ENCODE results near the gene OBSCN. TPM values are rescaled to one million over a fixed set of nuclear protein-coding genes. Genes with fewer than 3 reads are reported as not detected.

OBSCN gene
- total and polyA plus RNA-seq, 5 donors, result 144 to 234 (median 188) TPM

- ATAC-seq (no peak), DNase-seq (peak in 1 of 3 donors; percentile 53)
- Histone ChIP-seq H3K4me1 (ENCODE audit: control insufficient read depth, insufficient read depth, low read length) (no peaks in the 10 kb centered on the region), H3K4me3 (ENCODE audit: low read length) (no peak overlapping the region), H3K27me3 (ENCODE audit: control insufficient read depth, insufficient read depth) (no peaks in the 10 kb centered on the region), H3K9me3 (ENCODE audit: control insufficient read depth, low read length) (no peaks in the 10 kb centered on the region), H3K27ac (ENCODE audit: low read length) (no peak overlapping the region)
- 94% methylated on average over 47 of the region's 47 CpGs for WGBS
- intact Hi-C loops (cut with DNase I), result no loop called here
Measured at GRCh38 chr1:228316589-228317387, 108.9 kb downstream of the OBSCN start.

- intact Hi-C loops (cut with DNase I), result no loop called here
- peak in 1 of 3 donors; percentile 36 for DNase-seq
- no peaks in the 10 kb centered on the region for H3K27me3 ChIP-seq (ENCODE audit: control insufficient read depth, insufficient read depth)
- no peaks in the 10 kb centered on the region for H3K4me1 ChIP-seq (ENCODE audit: control insufficient read depth, insufficient read depth, low read length)
- H3K9me3 ChIP-seq (ENCODE audit: control insufficient read depth, low read length), result no peaks in the 10 kb centered on the region
- no peak overlapping the region for H3K27ac ChIP-seq (ENCODE audit: low read length)
- no peak for ATAC-seq
- 92% methylated on average over 14 of the region's 14 CpGs for WGBS
- no peak overlapping the region for H3K4me3 ChIP-seq (ENCODE audit: low read length)
Measured at GRCh38 chr1:228317411-228317828, 109.6 kb downstream of the OBSCN start.

GRCh38 chr1:228317891-228318810 is 110.3 kb downstream of the OBSCN start:
- no peaks in the 10 kb centered on the region for H3K9me3 ChIP-seq (ENCODE audit: control insufficient read depth, low read length)
- H3K4me1 ChIP-seq (ENCODE audit: control insufficient read depth, insufficient read depth, low read length), result no peaks in the 10 kb centered on the region
- no peak for ATAC-seq
- DNase-seq, result peak in 1 of 3 donors; percentile 29
- no peak overlapping the region for H3K4me3 ChIP-seq (ENCODE audit: low read length)
- WGBS, result 93% methylated on average over 16 of the region's 16 CpGs
- no peak overlapping the region for H3K27ac ChIP-seq (ENCODE audit: low read length)
- no peaks in the 10 kb centered on the region for H3K27me3 ChIP-seq (ENCODE audit: control insufficient read depth, insufficient read depth)
- intact Hi-C loops (cut with DNase I), result no loop called here

GRCh38 chr1:228318823-228319241 is 111.0 kb downstream of the OBSCN start:
- 95% methylated on average over 15 of the region's 15 CpGs for WGBS
- no peak overlapping the region for H3K27ac ChIP-seq (ENCODE audit: low read length)
- no peaks in the 10 kb centered on the region for H3K9me3 ChIP-seq (ENCODE audit: control insufficient read depth, low read length)
- no peak overlapping the region for H3K4me3 ChIP-seq (ENCODE audit: low read length)
- no peaks in the 10 kb centered on the region for H3K4me1 ChIP-seq (ENCODE audit: control insufficient read depth, insufficient read depth, low read length)
- ATAC-seq (no peak), DNase-seq (peak in 1 of 3 donors; percentile 49)
- intact Hi-C loops (cut with DNase I), result no loop called here
- no peaks in the 10 kb centered on the region for H3K27me3 ChIP-seq (ENCODE audit: control insufficient read depth, insufficient read depth)

- 91% methylated on average over 4 of the region's 4 CpGs for WGBS
- Histone ChIP-seq H3K4me3 (ENCODE audit: low read length) (no peak overlapping the region), H3K9me3 (ENCODE audit: control insufficient read depth, low read length) (no peaks in the 10 kb centered on the region), H3K4me1 (ENCODE audit: control insufficient read depth, insufficient read depth, low read length) (no peaks in the 10 kb centered on the region), H3K27ac (ENCODE audit: low read length) (no peak overlapping the region), H3K27me3 (ENCODE audit: control insufficient read depth, insufficient read depth) (no peaks in the 10 kb centered on the region)
- ATAC-seq (no peak), DNase-seq (no peak)
- intact Hi-C loops (cut with DNase I), result no loop called here
Measured at GRCh38 chr1:228319352-228320088, 111.7 kb downstream of the OBSCN start.

GRCh38 chr1:228320394-228320793 is 112.5 kb downstream of the OBSCN start:
- WGBS, result 98% methylated on average over 3 of the region's 3 CpGs
- H3K27me3 ChIP-seq (ENCODE audit: control insufficient read depth, insufficient read depth), result no peaks in the 10 kb centered on the region
- intact Hi-C loops (cut with DNase I), result no loop called here
- no peak overlapping the region for H3K4me3 ChIP-seq (ENCODE audit: low read length)
- no peaks in the 10 kb centered on the region for H3K4me1 ChIP-seq (ENCODE audit: control insufficient read depth, insufficient read depth, low read length)
- no peak for DNase-seq
- no peak for ATAC-seq
- H3K9me3 ChIP-seq (ENCODE audit: control insufficient read depth, low read length), result no peaks in the 10 kb centered on the region
- H3K27ac ChIP-seq (ENCODE audit: low read length), result no peak overlapping the region

- H3K9me3 ChIP-seq (ENCODE audit: control insufficient read depth, low read length), result no peaks in the 10 kb centered on the region
- no peak overlapping the region for H3K4me3 ChIP-seq (ENCODE audit: low read length)
- peak in 1 of 3 donors; percentile 28 for DNase-seq
- no peak overlapping the region for H3K27ac ChIP-seq (ENCODE audit: low read length)
- intact Hi-C loops (cut with DNase I), result no loop called here
- WGBS, result 96% methylated on average over 11 of the region's 11 CpGs
- no peaks in the 10 kb centered on the region for H3K27me3 ChIP-seq (ENCODE audit: control insufficient read depth, insufficient read depth)
- no peaks in the 10 kb centered on the region for H3K4me1 ChIP-seq (ENCODE audit: control insufficient read depth, insufficient read depth, low read length)
- ATAC-seq, result peak in 1 of 2 donors; percentile 13
Measured at GRCh38 chr1:228321435-228321834, 113.6 kb downstream of the OBSCN start.

GRCh38 chr1:228321895-228322294 is 114.1 kb downstream of the OBSCN start:
- Histone ChIP-seq H3K4me1 (ENCODE audit: control insufficient read depth, insufficient read depth, low read length) (no peaks in the 10 kb centered on the region), H3K27ac (ENCODE audit: low read length) (no peak overlapping the region), H3K27me3 (ENCODE audit: control insufficient read depth, insufficient read depth) (no peaks in the 10 kb centered on the region), H3K4me3 (ENCODE audit: low read length) (no peak overlapping the region), H3K9me3 (ENCODE audit: control insufficient read depth, low read length) (no peaks in the 10 kb centered on the region)
- DNase-seq (peak in 1 of 3 donors; percentile 33), ATAC-seq (no peak)
- 95% methylated on average over 15 of the region's 15 CpGs for WGBS
- intact Hi-C loops (cut with DNase I), result no loop called here

- H3K27me3 ChIP-seq (ENCODE audit: control insufficient read depth, insufficient read depth), result no peaks in the 10 kb centered on the region
- 94% methylated on average over 9 of the region's 9 CpGs for WGBS
- no peak overlapping the region for H3K27ac ChIP-seq (ENCODE audit: low read length)
- intact Hi-C loops (cut with DNase I), result no loop called here
- no peak for DNase-seq
- no peak for ATAC-seq
- no peaks in the 10 kb centered on the region for H3K4me1 ChIP-seq (ENCODE audit: control insufficient read depth, insufficient read depth, low read length)
- H3K9me3 ChIP-seq (ENCODE audit: control insufficient read depth, low read length), result no peaks in the 10 kb centered on the region
- H3K4me3 ChIP-seq (ENCODE audit: low read length), result no peak overlapping the region
Measured at GRCh38 chr1:228323401-228323800, 115.6 kb downstream of the OBSCN start.

GRCh38 chr1:228325267-228325666 is 117.4 kb downstream of the OBSCN start:
- H3K4me3 ChIP-seq (ENCODE audit: low read length), result no peak overlapping the region
- no peaks in the 10 kb centered on the region for H3K4me1 ChIP-seq (ENCODE audit: control insufficient read depth, insufficient read depth, low read length)
- DNase-seq (no peak), ATAC-seq (no peak)
- H3K9me3 ChIP-seq (ENCODE audit: control insufficient read depth, low read length), result no peaks in the 10 kb centered on the region
- 86% methylated on average over 1 of the region's 1 CpG for WGBS
- intact Hi-C loops (cut with DNase I), result no loop called here
- H3K27ac ChIP-seq (ENCODE audit: low read length), result no peak overlapping the region
- no peaks in the 10 kb centered on the region for H3K27me3 ChIP-seq (ENCODE audit: control insufficient read depth, insufficient read depth)

All from right cardiac atrium (tissue), 5 donors.